Kidney epithelial cell (primary cell): ENCODE measurements around the gene DR1. TPM values are rescaled to one million over a fixed set of nuclear protein-coding genes. Genes with fewer than 3 reads are reported as not detected.

Source experiments
- DNase-seq: peaks from one replicate; pipeline ENCODE4 v3.0.0-alpha.2; 2010; ENCODE audit warnings: low read depth
- H3K27me3 ChIP-seq: 2 replicates; pipeline ENCODE4 v1.6.0; 2011; ENCODE audit warnings: low read length; ENCODE audit not compliant: control insufficient read depth, insufficient read depth
- H3K36me3 ChIP-seq: 2 replicates; pipeline ENCODE4 v1.5.1; 2011; ENCODE audit warnings: low read length; ENCODE audit not compliant: control insufficient read depth, insufficient read depth
- H3K4me3 ChIP-seq: 2 replicates; pipeline ENCODE4 v1.5.1; 2011; ENCODE audit warnings: low read depth, mild to moderate bottlenecking, control low read depth, low read length
- total RNA-seq: library from RNA; depleted of rRNA; stranded (reverse); fragments of >200 nt; gene quantifications from 2 replicates; pipeline ENCODE4 v1.2.3, GENCODE V29; 2015
- TF ChIP-seq, protein P1 (sequence below): IDR thresholded peaks from 2 replicates; pipeline ENCODE4 v1.5.1; 2011; ENCODE audit warnings: mild to moderate bottlenecking, moderate library complexity, low read length, control low read depth, inconsistent platforms; ENCODE audit not compliant: insufficient read depth, poor library complexity, severe bottlenecking

Gene DR1
- total RNA-seq: 45.1 and 52.1 TPM in 2 replicates

DNA sequence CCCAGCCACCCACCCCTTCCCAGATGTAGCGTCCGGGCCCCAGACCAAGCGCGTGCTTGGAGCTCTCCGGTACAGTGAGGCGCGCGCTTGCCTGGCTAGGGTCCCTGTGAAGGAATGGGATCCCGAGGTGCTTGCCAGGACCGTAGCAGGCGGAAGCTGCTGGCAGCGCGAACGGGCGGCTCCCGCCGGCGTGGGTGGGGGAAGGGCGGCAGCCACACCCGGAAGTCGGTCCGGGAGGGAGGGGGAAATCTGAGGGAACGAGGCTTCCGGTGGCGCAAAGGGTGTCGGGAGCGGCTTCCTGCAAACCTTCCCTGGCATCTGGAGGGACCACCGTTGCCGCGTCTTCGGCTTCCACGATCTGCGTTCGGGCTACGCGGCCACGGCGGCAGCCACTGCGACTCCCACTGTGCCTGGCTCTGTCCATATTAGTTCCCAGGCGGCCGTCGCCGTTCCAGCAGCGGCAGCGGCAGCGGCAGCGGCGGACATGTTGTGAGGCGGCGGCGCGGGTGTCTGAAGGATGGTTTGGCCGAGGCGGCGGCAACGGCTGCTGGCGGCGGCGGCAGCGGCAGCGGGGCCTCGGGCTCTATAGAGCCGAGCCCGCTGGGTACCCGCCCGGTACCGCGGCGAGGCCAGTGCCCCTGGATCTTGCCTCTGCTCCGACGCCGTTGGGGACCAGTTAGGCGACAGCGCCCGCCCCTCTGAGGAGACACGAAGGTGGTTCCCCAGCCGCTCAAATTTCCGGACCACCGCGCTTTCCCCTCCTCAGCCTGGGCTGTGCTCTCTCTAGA, at the start of gene DR1:
Gene DR1 (plus strand): TSS at position 275 of the 788 bp plus-strand sequence. CDS start 739 bp downstream, outside the sequence.
- DNase-seq: peak; percentile 77
- peak within 1 kb of the TSS; percentile 75 for H3K4me3 ChIP-seq
- H3K27me3 ChIP-seq: no peaks in the 10 kb centered on the region
- TF ChIP-seq, protein P1, sequence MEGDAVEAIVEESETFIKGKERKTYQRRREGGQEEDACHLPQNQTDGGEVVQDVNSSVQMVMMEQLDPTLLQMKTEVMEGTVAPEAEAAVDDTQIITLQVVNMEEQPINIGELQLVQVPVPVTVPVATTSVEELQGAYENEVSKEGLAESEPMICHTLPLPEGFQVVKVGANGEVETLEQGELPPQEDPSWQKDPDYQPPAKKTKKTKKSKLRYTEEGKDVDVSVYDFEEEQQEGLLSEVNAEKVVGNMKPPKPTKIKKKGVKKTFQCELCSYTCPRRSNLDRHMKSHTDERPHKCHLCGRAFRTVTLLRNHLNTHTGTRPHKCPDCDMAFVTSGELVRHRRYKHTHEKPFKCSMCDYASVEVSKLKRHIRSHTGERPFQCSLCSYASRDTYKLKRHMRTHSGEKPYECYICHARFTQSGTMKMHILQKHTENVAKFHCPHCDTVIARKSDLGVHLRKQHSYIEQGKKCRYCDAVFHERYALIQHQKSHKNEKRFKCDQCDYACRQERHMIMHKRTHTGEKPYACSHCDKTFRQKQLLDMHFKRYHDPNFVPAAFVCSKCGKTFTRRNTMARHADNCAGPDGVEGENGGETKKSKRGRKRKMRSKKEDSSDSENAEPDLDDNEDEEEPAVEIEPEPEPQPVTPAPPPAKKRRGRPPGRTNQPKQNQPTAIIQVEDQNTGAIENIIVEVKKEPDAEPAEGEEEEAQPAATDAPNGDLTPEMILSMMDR: no peak
- no peaks in the 10 kb centered on the region for H3K36me3 ChIP-seq

DNA sequence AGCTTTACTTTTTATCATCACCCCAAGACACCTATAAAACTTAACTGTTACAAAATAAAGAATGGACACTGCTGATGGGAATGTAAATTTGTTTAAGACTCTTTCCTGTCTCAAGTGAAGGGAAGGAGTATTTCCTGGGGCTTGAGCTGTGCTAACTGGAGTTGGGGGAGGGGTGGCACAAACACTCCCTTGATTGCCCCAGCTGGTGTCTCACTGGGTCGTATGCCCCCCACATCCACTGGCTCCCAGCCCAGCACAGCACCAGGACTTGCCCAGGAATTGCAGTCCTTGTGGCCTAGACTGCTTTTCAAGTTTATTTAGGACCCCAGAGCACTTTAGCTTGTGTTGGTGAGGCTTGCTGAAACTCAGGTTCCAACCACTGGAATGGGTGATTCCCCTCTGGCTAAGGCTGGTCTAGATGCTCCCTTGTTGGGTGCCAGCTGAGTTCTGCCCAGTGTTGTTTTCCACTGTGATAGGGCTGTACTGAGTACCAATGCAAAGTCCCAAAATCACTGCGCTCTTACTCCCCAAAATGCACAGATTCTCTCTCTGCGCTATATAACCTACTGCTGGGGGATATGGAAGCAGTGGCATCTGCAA, 49.1 kb upstream of the DR1 start:
- Histone ChIP-seq H3K4me3 (no peak overlapping the region), H3K36me3 (no peaks in the 10 kb centered on the region), H3K27me3 (no peaks in the 10 kb centered on the region)
- TF ChIP-seq, protein P1: no peak
- no peak for DNase-seq

DNA sequence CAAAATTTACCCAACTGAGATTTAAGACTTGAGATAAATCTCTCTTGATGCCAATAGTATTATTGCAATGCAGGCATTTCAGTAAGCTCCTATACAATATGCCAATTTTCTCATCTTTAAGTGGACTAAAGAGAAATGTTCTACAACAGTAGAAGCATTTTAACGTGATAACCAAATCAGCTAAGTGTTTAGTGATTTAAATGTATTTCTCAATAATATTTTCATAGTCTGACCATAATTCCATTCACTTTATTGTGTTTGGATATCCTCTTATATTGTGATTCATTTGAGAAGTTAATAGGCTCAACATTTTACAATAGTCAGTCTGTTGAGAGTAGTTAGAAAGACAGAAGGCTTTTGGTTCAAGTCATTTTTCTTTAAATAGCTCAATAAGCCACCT, 44.6 kb upstream of the DR1 start:
- Histone ChIP-seq H3K4me3 (no peak overlapping the region), H3K27me3 (no peaks in the 10 kb centered on the region), H3K36me3 (no peaks in the 10 kb centered on the region)
- TF ChIP-seq, protein P1: no peak
- DNase-seq: no peak

DNA sequence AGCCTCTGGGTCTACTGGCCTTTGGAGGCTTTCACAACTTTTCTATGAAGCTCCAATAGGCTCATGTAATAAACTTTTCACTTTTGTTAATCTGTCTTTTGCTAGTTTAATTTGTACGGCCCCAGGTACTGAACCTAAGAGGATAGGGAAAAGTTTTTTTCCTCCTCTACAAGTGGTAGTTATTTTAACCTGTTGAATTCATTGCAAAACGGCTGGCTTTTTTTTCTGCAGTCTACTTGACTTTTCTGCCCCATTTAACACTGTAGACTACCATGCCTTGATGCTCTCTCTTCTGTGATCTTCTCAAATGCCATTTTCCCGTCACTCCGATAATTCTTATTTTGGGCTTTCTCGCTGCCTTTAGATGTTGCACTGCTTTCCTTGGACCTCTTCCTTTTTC, 43.6 kb upstream of the DR1 start:
- TF ChIP-seq, protein P1: no peak

DNA sequence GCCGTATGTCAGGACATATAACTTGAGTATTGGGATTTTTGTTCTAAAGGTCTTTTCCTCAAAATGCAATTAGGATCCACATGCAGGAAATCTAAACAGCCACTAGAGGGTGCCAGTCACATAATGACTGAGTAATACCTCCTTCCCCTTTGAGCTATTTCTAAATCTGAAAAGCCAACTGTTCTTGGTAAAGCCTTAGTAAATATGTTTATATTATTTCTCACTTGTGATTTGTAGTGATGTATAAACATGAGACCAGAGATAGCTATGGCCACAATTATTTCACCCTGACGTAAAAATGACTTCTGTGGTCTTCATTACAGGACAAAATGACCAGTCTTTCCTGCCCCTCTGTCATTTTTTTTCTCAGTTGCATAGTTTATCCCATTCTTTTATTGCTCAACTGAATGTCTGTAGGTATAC, 41.0 kb upstream of the DR1 start:
- DNase-seq: peak; percentile 29
- Histone ChIP-seq H3K4me3 (no peak overlapping the region), H3K36me3 (no peaks in the 10 kb centered on the region), H3K27me3 (no peaks in the 10 kb centered on the region)
- TF ChIP-seq, protein P1: peak; percentile 85

More for the DNA sequence above, 43.6 kb upstream of the DR1 start:
- H3K36me3 ChIP-seq: no peaks in the 10 kb centered on the region
- H3K27me3 ChIP-seq: no peaks in the 10 kb centered on the region
- DNase-seq: no peak
- H3K4me3 ChIP-seq: no peak overlapping the region
